Measurements from ENCODE around the gene PPP1R1B.

- TF ChIP-seq, protein P1, sequence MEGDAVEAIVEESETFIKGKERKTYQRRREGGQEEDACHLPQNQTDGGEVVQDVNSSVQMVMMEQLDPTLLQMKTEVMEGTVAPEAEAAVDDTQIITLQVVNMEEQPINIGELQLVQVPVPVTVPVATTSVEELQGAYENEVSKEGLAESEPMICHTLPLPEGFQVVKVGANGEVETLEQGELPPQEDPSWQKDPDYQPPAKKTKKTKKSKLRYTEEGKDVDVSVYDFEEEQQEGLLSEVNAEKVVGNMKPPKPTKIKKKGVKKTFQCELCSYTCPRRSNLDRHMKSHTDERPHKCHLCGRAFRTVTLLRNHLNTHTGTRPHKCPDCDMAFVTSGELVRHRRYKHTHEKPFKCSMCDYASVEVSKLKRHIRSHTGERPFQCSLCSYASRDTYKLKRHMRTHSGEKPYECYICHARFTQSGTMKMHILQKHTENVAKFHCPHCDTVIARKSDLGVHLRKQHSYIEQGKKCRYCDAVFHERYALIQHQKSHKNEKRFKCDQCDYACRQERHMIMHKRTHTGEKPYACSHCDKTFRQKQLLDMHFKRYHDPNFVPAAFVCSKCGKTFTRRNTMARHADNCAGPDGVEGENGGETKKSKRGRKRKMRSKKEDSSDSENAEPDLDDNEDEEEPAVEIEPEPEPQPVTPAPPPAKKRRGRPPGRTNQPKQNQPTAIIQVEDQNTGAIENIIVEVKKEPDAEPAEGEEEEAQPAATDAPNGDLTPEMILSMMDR (IDR thresholded peaks at IDR 0.05; ENCODE audit: poor library complexity, severe bottlenecking): no peak
- no peak for TF ChIP-seq EP300 (conservative IDR thresholded peaks at IDR 0.05; ENCODE audit: poor library complexity, severe bottlenecking)
- no peak for TF ChIP-seq EZH2 (IDR thresholded peaks at IDR 0.05; ENCODE audit: borderline replicate concordance, insufficient read depth, low read length, poor library complexity, severe bottlenecking)
- TF ChIP-seq RAD21 (conservative IDR thresholded peaks at IDR 0.05): no peak
These were observed 8.4 kb upstream of the PPP1R1B start for GRCh38 chr17:39618246-39618913.
